GM23248 (cell line): ENCODE data around the gene PLEKHH3.

Experiments
- EZH2 ChIP-seq: fragments of 200-600 bp; sonication (generic); IDR thresholded peaks from 2 replicates; pipeline ENCODE4 v1.6.1; 2018; ENCODE audit warnings: antibody characterized with exemption, mild to moderate bottlenecking; ENCODE audit not compliant: insufficient read depth, poor library complexity, severe bottlenecking
- EZH2phosphoT487 ChIP-seq: fragments of 200-600 bp; sonication (generic); IDR thresholded peaks from 2 replicates; pipeline ENCODE4 v1.6.1; 2018; ENCODE audit warnings: antibody characterized with exemption, moderate library complexity, mild to moderate bottlenecking, low read depth; ENCODE audit not compliant: insufficient read depth

- no peak for TF ChIP-seq EZH2
- TF ChIP-seq EZH2phosphoT487 = no peak
Observed at GRCh38 chr17:42672038-42672437, 4.8 kb downstream of the PLEKHH3 start.
